ENCODE results near the gene POLR1A. TPM values are rescaled to one million over a fixed set of nuclear protein-coding genes. Genes with fewer than 3 reads are reported as not detected.

Gene POLR1A
- total RNA-seq, 4 donors from 2014 or later = 10.9 to 38.8 (median 17.7) TPM

- Histone ChIP-seq H3K27me3 (no peaks in the 10 kb centered on the region), H3K36me3 (no peaks in the 10 kb centered on the region), H3K4me1 (no peaks in the 10 kb centered on the region), H3K4me3 (no peak overlapping the region), H3K9me3 (no peaks in the 10 kb centered on the region), H3K27ac (no peak overlapping the region)
- no peak for DNase-seq
- intact Hi-C loops (cut with DNase I; ENCODE audit: low total_unique reads) = loop anchor here (10.0 kb wide), 1 partner anchor 112 kb away; no protein-coding TSS in a partner anchor
- TF ChIP-seq POLR2A (IDR thresholded peaks at IDR 0.05) (no peak), CTCF (IDR thresholded peaks at IDR 0.05) (no peak)
Observed at GRCh38 chr2:86006524-86006923, 99.2 kb downstream of the POLR1A start.

- Histone ChIP-seq H3K4me1 (peaks cover 0 to 6% of the 10 kb centered on the region in 2 donors), H3K27ac (no peak overlapping the region), H3K9me3 (no peaks in the 10 kb centered on the region), H3K36me3 (no peaks in the 10 kb centered on the region), H3K4me3 (no peak overlapping the region), H3K27me3 (no peaks in the 10 kb centered on the region)
- no peak for TF ChIP-seq CTCF (IDR thresholded peaks at IDR 0.05)
- TF ChIP-seq POLR2A (IDR thresholded peaks at IDR 0.05) = no peak
- DNase-seq = no peak
- intact Hi-C loops (cut with DNase I; ENCODE audit: low total_unique reads) = loop anchor here (10.0 kb wide), 1 partner anchor 109 kb away; no protein-coding TSS in a partner anchor
Observed at GRCh38 chr2:86003967-86004366, 101.7 kb downstream of the POLR1A start.

GRCh38 chr2:86003104-86003503 is 102.6 kb downstream of the POLR1A start:
- Histone ChIP-seq H3K36me3 (no peaks in the 10 kb centered on the region), H3K27me3 (no peaks in the 10 kb centered on the region), H3K4me1 (peaks cover 4 to 14% of the 10 kb centered on the region in 2 donors), H3K9me3 (no peaks in the 10 kb centered on the region), H3K4me3 (no peak overlapping the region), H3K27ac (no peak overlapping the region)
- intact Hi-C loops (cut with DNase I; ENCODE audit: low total_unique reads) = loop anchor here (10.0 kb wide), 1 partner anchor 108 kb away; no protein-coding TSS in a partner anchor
- DNase-seq = no peak
- no peak for TF ChIP-seq CTCF (IDR thresholded peaks at IDR 0.05)
- TF ChIP-seq POLR2A (IDR thresholded peaks at IDR 0.05) = no peak

- Histone ChIP-seq H3K27ac (no peak overlapping the region), H3K4me3 (no peak overlapping the region), H3K27me3 (no peaks in the 10 kb centered on the region), H3K9me3 (no peaks in the 10 kb centered on the region), H3K4me1 (peaks cover 6 to 15% of the 10 kb centered on the region in 2 donors), H3K36me3 (no peaks in the 10 kb centered on the region)
- no peak for TF ChIP-seq CTCF (IDR thresholded peaks at IDR 0.05)
- TF ChIP-seq POLR2A (IDR thresholded peaks at IDR 0.05) = no peak
- intact Hi-C loops (cut with DNase I; ENCODE audit: low total_unique reads) = loop anchor here (10.0 kb wide), 1 partner anchor 108 kb away; no protein-coding TSS in a partner anchor
- no peak for DNase-seq
Observed at GRCh38 chr2:86002375-86002774, 103.3 kb downstream of the POLR1A start.

GRCh38 chr2:86001326-86001725 is 104.4 kb downstream of the POLR1A start:
- TF ChIP-seq CTCF (IDR thresholded peaks at IDR 0.05) (no peak), POLR2A (IDR thresholded peaks at IDR 0.05) (no peak)
- Histone ChIP-seq H3K4me1 (peaks cover 12 to 22% of the 10 kb centered on the region in 2 donors), H3K9me3 (no peaks in the 10 kb centered on the region), H3K27ac (peak overlapping the region in 1 of 2 donors; percentile 87), H3K4me3 (no peak overlapping the region), H3K27me3 (no peaks in the 10 kb centered on the region), H3K36me3 (no peaks in the 10 kb centered on the region)
- no peak for DNase-seq
- intact Hi-C loops (cut with DNase I; ENCODE audit: low total_unique reads) = loop anchor here (10.0 kb wide), 1 partner anchor 107 kb away; no protein-coding TSS in a partner anchor
